ENCODE measurements around the gene CAPRIN1.

CAPRIN1 gene

DNA sequence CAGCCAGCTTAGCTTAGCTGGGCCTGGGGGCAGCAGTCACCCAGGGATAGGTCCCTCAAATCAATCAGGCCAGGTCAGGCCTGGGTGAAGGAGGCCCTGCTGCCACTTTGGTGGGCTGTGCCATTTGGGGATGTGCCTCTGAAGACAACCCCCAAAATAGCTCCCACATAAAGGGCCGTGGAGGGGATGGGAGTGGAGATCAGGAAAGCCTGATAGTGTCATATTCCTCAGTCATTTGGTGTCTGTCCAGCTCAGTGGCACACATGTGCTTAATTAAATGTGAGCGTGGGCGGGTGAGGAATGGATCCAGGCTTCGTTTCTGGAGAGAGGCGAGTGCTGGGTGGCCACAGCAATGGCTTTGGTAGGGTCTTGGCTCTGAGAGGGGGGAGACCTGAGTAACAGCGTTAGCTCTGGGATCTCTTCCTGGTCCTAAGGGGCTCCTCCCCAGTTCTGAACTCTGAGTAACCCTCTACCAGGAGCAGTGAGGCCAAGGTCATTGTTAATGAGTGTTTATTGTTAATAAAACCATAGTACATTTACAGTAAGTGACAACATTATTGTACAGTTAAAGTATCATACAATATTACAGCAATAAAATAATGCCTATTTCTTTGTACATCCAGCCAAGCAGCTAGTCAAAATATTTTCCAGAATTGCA lies 99.1 kb downstream of the CAPRIN1 start:
- Histone ChIP-seq H3K4me3 (ENCODE audit: low read length, poor library complexity, severe bottlenecking) (no peak overlapping the region), H3K9me2 (replicated peaks; ENCODE audit: low read depth, low read length) (no peaks in the 10 kb centered on the region), H3K27me3 (ENCODE audit: insufficient read depth, low read length, poor library complexity, severe bottlenecking) (no peaks in the 10 kb centered on the region), H3K9me3 (ENCODE audit: insufficient read depth, low read depth, low read length) (no peaks in the 10 kb centered on the region), H2AFZ (ENCODE audit: low read length) (no peak overlapping the region), H3K36me3 (ENCODE audit: insufficient read depth, low read length) (peaks cover 34% of the 10 kb centered on the region; the same call in 1 of the 2 replicates), H3K9ac (ENCODE audit: low read depth, low read length, poor library complexity, severe bottlenecking) (no peak overlapping the region), H3K4me1 (ENCODE audit: insufficient read depth, low read length, poor library complexity, severe bottlenecking) (no peaks in the 10 kb centered on the region), H3F3A (ENCODE audit: low read depth) (no peaks in the 10 kb centered on the region), H3K79me2 (ENCODE audit: insufficient read depth, low read length) (no peaks in the 10 kb centered on the region), H4K20me1 (ENCODE audit: insufficient read depth, low read length, poor library complexity, severe bottlenecking) (no peaks in the 10 kb centered on the region), H3K4me2 (ENCODE audit: low read depth, low read length, poor library complexity, severe bottlenecking) (no peak overlapping the region)
- TF ChIP-seq CTCF (conservative IDR thresholded peaks at IDR 0.05; ENCODE audit: low read length): no peak
- TF ChIP-seq EZH2phosphoT487 (IDR thresholded peaks at IDR 0.05; ENCODE audit: borderline replicate concordance): no peak
